ENCODE measurements around the gene SLC6A3.
"Not testable (repeated sequence)": the region's sequence is repeated elsewhere in the genome, so short reads cannot be mapped to it uniquely, and the experiment has no call there.

SLC6A3 gene

DNA sequence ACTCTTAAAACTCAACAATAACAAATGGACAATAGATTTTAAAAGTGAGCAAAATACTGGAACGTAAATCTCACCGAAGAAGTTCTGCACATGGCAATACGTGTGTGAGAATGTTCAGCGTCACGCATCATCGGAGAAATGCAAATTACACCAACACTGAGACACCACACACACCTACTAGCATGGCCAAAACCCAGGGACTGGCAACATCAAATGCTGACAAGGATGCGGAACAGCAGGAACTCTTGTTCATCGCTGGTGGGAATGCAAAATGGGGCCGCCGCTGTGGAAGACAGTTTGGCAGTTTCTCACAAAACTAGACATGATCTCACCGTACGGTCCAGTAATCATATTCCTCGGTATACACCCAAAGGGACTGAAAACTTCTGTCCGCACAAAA lies 78.7 kb downstream of the SLC6A3 start:
- DNase-seq = no peak

DNA sequence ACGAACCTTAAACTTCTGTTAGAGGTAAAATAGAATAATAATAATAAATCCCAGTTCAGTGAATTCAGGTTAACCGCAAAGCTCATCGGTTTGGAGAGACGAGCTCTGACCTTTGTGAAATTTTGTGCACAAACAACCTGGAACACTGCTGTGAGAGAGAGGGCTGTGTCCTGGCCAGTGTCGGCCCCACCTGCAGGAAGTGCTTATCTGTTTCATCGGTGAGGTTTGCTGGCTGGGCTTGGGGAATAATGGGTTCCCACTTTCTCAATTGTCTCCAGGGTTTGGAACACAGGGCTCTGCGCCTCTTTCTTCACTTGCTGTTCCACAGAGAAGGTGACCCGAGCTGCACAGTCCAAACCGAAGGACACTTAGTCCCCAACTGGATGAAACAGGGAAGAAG lies 81.0 kb downstream of the SLC6A3 start:
- no peak for DNase-seq

DNA sequence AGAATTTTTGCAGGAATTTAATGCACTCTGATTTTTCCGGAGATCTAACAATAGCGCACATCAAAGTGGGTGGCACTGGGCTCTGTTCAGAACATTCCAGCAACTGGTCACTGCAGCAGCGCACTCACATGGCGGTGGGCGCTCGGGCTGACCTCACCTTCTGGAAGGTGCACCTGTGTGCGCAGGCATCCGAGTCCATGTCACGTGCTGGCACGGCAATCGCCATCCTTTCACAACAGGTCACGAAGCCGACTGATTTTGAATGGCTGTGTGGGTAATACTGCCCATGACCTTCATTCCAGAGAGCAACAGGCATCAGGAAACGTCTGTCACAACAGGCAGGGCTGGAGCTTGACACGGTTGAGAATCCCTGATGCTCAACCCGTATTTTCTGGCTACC lies 81.7 kb downstream of the SLC6A3 start:
- DNase-seq = no peak

DNA sequence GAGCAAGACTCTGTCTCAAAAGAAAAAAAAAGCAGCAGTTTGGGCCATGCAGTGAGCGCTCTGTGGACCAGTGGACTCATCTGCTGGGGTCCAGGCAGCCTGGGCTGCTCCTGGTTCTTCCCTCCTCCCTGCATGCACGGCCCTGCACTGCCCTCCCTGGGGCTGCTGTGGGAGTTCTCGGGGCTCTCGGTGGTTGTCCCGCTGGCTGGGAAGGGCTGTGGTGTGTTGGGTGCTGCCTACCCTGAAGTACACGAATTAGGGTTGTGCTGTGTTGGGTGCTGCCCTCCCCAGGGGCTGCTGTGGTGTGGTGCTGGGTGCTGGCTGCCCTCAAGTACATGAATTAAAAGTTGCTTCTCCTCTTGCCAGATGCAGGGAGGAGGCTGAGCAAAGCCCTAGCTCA lies 82.1 kb downstream of the SLC6A3 start:
- DNase-seq = no peak

DNA sequence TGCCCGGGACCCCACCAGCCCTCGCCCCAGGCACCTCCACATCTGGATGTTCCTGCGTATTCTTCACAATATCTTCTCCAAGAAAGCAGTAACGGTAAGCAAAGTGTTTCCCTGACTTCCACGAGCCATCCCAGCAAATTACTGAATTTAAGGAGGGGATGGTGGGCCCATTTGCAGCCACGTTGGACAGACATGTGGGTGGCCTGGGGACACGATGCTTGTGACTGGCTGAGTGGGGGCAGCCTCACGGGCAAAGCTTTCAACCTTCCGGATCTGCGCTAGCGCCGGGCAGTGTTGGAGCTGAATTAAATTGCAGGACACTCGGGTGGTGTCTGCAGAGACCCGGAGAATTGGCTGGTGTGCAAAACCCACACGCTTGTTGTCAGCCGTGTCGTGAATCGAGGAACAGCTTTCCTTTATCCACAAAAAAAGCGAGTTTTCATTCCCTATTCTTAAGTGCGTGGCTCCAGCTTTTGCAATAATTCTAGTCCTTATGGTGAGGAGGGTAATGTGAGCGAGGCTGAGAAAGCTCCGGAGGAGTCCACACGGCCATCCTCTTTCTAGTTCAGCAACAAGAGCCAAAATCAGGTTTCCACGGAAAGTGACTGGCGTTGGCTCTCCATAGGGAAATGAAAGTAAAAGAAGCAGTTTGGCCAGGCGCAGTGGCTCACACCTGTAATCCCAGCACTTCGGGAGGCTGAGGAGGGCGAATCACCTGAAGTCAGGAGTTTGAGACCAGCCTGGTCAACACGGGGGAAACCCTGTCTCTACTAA lies 82.8 kb downstream of the SLC6A3 start:
- no peak for DNase-seq

DNA sequence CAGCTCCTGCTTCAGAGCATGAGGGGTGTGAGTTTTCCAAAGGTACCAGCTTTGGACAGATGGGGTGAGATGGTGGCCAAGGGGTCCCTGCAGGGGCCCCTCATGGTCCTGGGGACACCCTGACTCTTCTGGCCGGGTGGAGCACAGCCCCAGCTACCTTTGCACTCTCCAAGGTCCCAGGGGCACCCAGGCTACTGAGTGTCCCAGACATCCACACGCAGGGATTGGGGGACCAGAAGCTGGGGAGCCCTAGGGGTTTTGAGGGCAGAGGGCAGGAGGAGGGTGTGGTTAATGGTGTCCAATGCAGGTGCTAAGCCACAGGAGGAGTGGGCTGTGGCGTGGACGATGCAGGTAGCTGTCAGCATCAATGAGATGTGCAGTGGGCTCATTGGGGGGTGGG lies 84.4 kb downstream of the SLC6A3 start:
- DNase-seq = no peak

DNA sequence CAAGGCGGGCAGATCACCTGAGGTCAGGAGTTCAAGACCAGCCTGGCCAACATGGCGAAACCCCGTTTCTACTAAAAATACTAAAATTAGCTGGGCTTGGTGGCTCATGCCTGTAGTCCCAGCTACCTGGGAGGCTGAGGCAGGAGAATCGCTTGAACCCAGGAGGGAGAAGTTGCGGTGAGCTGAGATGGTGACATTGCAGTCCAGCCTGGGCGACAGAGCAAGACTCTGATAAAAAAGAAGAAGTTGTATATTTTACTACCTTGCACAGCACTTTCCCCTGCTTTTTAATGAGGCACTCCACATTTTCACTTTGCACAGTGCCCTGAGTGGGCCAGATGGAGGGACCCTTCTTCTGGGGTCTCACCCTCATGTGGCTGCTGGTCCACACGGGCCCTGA lies 84.9 kb downstream of the SLC6A3 start:
- not testable (repeated sequence) for DNase-seq

DNA sequence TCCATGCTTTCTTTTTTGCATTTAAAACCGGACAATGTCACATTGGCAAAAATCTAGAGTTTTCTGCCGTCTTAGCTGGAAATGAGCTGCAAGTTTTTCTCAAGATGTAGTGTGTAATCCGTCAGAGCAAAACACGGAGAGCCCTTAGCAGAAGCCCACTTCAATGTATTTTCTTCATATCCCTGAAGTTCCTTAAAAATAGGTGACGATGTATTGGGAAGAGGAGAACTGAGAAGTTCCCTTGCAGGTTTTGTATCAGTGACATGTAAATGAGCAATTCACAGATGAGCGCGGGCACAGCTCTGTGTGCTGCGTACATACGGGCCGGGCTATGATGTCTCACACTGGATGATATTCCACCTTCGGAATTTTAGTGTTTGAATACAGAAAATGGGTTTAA lies 85.5 kb downstream of the SLC6A3 start:
- DNase-seq = no peak

DNA sequence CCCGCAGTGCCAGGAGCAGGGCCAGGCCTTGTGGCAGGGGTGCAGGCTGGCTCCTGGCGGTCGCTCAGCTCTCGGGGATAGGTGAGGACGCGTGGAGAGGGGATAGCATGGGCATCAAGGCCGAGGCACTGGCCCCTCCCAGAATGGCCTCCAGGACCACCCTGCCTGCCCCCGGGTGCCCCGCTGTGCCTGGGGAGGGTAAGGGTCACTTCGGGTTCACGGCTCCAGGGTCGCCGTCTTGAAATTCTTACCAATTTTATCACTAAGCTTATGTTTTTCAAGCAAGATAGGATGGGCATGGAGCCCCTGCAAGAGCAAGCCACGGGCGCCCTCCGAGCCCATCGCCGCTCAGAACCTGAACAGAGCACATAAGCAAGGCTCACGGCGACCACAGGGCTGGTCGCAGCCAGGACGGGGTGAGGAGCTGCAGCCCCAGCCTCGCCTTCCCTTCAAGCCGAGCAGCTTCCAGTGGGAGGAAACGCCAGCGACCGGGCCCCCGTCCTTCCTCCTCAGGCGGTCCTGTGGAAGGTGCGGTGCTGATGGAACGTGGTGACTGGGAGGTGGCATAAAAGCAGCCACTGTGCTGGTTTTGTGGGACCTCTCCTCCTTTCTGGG lies 86.1 kb downstream of the SLC6A3 start:
- DNase-seq = no peak

DNA sequence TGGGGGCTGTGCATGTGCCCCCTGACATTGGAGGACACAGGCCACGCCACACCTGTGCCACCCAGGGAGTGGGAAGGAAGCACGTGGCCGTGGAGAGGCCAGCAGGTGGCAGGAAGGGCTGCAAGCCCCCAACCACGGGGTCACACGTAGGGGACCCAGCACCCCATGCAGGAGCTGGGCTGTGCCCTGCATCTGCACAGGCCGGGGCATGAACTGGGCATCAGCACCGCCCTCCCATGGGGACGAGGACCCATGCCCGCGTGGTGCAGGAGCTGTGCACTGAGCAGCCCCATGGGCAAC lies 86.6 kb downstream of the SLC6A3 start:
- no peak for DNase-seq

DNA sequence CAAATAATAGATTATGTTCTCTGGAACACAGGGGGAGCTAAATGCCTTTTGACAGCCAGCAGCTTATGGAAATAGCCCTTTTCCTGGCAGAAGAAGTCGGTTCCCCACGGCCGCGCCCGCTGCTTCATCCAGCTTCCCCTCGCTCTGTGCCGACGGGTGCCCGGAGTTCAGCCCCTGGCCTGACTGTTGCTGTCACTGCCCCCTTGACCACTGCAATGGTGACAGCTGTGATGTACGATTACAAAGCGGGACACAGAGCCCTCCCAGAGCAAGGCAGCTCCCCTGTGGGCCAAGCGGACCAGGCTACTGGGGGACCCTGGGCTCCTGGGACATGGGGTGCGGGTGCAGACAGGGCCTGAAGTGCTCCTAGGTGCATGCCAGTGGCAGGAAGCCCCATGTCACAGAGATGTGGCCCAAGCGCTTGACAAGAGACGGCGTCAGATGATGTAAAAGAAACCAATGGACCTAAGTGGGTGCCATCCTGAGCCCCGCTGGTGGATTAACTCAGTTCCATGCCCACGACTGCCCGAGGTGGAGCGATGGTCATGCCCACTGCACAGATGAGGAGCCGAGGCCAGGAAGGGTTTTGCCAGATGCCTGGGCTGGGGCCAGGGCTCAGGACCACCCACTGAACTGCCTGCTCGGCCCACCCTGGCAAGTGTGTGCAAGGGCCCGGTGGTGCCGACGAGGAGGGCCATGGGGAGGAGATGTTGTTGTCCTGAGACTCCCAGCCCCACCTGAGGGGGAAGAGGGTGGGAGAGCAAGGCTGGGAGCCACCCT lies 87.1 kb downstream of the SLC6A3 start:
- no peak for DNase-seq

DNA sequence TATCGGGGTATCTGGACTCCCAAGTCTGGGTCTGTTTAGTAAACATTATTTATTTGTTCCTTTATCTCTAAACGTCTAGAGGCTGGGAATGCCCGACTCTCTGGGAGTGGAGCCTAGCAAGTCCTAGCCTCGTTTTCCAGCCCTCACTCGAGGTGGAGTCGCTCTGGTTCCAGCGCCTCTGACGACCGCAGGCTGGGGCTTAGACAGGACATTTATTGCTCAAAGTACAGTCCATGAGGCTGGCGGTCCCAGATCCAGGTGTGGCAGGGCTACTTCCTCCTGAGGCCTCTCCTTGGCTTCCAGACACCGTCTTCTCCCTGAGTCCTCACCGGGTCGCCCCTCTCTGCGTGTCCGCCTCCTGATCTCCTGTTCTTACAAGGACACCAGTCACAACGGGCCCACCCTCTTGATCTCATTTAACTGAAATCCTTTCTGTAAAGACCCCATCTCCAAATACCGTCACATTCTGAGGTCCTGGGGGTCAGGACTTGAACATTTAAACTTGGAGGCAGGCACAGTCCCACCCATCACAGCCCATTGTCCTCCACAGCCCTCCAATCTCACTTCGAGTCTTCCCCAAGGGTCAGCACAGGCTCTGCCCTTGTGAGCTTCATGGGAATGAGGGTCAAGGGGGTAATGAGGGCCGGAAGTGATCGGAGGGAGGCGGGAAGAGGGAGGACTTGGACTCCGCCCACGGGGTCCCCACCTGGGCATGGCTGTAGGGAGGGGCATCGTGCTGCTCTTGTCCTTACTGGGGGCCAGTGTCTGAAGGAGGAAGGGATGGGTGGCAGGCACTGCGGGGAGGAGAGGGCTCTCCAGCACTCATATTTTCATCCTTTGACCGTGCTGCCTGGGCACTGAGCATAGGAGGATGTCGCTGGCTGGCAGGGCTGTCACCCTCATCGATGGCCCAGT lies 88.1 kb downstream of the SLC6A3 start:
- no peak for DNase-seq

DNA sequence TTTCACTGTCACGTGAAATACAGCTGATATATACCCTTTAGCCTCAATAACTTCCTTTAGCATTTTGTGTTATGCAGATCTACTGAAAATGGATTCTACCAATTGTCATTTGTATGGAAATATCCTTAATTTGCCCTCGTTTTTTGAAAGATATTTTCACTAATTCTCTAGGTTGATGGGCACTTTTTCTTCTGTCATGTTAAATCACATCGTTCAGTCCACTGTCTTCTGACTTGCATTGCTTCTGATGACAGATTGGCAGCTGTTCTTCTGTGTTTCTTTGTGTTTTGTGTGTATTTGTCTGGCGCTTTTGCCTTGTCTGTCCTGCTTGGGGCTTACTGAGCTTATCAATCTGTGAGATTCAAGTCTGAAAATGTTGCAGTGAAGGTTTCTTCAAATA lies 90.7 kb downstream of the SLC6A3 start:
- DNase-seq = peak; percentile 23

DNA sequence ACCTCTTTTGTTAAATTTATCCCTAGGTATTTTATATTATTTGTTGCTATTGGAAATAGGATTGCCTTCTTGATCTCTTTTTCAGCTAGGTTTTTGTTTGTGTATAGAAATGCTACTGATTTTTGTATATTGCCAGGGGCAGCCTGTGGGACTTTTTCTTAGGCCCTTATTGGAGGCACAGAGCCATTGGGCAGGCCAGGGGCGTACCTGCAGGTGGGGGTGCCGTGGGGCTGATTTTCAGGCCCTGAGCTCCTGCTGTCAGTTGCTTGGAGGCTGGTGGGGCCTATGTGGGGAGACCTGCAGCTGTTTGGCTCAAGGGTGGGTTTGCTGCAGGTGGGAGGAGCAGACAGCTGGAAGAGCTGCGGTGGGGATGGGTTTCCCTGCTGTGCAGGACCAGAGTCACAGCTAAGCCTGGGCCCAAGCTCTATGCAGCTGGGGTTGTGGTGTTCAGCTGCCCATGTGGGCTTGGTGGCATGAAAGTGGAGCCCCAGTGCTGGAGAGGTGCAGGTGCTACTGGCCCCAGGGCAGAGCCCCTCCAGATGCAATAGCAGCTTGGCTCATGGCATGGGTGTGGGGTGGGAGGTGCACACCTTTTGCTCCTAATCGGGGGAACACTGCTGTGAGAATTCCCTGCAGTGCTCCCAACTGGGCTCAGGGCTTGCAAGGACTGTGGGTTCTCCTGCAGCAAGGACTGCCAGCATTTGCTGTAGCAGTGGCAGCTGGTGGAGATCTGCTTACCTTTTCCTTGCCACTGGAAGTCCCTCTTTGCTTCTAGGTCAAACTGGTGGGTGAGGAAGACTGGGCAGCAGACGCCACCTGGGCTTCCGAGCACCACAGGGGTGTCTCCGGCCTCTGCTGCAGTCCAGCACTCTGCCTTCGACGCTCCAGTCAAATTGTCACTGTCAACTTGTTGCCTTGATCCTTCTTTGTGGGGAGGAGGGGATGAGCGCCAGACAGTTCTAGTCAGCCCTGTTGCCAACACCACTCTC lies 92.7 kb downstream of the SLC6A3 start:
- no peak for DNase-seq

DNA sequence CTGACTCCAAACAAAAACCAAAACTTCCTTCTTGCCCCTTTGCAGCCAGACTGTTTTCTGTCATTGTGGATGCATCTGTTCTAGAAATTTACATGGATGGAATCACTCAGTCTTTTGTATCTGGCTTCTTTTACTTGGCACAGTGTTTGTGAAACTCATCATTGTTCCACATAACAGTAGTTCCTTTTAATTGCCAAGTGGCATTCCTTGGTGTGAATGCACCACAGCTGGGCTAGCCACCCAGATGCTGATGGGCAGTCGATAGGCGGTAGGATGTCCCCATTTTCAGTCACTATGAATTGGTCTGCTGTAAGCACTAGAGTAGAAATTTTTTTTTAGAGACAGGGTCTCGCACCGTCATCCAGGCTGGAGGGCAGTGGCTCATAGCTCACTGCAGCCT lies 94.1 kb downstream of the SLC6A3 start:
- DNase-seq = no peak

DNA sequence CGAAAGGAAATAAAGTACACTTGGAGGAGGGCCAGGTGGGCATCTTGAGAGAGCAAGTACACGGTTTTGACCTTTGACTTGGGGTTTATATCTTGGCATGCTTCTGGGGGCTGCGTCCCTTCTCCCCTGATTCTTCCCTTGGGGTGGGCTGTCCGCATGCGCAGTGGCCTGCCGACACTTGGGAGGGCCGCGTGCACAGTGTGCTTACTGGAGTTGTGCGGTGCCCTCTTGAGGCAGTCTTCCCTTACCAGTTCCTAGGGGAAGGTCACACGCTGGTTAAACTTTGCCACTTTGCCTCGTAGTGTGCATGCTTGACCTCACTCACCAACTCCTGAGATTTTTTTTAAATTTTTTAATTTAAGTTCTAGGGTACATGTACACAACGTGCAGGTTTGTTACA lies 96.0 kb downstream of the SLC6A3 start:
- no peak for DNase-seq

DNA sequence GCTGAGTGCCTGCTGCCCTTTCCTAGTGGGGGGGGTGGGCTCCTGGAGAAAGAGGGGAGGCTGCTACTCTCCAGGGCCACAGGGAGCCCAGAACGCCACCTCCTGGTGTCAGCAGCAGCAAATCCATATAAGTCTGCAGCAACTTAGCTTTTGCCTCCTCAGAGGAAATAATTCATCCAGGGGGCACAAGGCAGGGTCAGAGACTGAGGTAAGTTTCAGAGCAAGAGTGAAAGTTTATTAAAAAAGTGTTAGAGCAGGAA lies 96.3 kb downstream of the SLC6A3 start:
- DNase-seq = no peak

DNA sequence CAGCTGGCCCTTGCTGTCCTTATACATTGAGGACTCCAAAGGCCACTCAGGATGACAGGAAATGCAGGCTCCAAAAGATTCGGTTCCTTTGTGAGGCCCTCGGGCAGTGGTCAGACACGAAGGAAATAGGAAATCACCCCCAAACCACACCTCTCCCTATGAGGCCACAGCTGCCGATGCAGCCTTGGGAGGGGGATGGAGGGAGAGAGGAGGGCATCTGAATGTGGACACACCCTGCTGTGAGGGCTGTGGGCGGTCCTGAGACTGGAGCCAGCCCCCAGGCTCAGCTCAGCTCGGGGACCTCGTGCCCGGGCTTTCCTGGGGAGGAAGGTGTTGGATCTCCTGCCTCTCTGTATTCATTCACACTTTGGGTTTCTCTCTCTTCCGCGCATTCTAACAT lies 97.7 kb downstream of the SLC6A3 start:
- DNase-seq = no peak

DNA sequence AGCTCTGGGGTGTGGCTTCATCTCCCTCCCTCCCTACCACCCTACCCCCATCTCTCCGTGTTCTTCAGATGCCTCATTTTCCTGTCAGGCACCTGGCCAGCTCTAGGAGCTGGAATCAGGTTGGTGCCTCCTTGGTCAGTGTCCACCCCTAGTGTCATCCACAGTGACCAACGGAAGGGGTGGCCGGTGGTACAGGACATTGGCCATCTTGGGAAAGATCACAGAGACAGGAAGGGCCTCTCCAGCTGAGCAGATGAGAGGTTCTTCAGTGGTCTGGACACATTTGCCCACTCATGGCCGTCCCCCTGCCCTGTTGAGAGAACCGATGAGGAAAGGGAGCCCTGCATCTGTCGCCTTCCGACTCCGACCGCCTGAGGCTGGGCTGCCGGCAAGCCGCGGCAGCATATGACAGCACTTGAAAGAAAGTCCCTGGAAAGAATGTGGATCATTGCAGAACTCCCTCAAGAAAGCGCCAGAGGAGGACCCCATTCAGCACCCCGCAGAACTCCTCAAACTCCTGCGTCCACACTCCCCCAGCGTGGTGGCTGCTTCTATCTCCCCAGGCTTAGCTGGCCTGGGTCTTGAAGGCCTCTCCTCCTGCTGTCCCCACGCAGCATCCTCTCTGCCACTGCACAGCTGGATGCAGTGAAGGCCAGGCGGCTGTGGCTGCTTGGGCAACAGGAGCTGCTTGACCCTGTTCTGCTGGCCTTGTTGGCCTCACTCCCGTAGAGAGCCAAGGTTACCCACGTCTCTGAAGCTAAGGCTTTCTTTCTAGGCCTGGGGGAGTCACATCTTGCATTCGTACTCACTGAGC lies 98.4 kb downstream of the SLC6A3 start:
- DNase-seq = no peak

DNA sequence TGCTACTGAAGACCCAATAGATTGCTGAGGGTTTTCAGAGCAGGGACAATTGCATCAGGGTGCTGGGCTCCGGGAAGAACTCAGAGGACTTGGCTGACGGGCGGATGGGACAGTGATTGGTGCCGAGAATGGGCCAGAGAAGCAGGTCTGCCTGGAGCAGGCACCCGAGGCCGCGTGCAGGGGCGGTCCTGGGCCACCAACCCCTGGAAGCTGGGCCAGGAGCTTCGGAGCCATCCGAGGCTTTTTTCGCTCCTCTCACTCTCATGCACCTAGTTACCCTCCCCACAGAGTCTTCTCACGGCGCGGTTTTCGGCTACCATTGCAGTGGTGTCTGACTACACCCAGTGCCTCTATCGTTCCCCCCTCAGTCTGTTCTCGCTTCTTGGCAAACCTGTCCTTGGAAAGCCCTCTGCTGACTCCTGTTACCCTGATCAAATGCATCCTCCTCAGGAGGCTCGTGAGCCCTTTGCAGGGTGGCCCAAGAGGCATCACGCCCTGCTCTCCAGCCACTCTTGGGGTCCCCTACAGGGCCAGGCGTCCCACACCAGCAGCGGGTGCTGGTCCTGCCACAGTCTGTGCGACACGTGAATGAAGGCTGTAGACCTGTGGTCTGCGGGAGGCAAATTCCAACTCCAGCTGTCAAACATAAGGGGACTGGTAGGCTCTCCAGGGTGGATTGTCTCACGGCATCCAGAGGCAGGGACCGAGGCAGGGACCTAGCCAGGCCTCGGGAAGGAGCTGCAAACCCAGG lies 99.2 kb downstream of the SLC6A3 start:
- no peak for DNase-seq

All from NCI-H2171 treated with DMSO at 0.1 percent for 48 hours (cell line).